ENCODE results near the gene INTU.

DNA sequence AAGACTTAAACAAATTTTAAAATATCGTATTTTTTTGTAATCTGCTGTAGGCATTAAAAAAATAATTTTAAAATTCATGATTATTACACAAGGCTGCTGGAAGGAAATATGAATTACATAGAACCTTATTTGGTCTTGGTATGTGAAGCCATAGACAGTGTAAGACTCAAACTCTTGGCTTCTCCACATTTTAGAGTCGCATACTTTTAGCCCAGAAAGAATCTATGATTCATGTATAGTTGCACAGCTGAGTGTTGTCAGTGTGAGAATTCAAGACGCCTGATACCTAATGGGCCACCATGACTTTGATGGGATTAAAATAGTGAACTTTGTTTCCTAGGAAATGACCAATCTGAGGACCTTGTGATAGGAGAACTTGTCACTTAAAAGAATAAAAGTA lies 1.4 kb downstream of the INTU start:
- TF ChIP-seq POLR2A (IDR thresholded peaks at IDR 0.05; ENCODE audit: low read depth) (no peak), CTCF (IDR thresholded peaks at IDR 0.05) (no peak)
